Measurements from ENCODE around the gene DNAH9.

Gene DNAH9

DNA sequence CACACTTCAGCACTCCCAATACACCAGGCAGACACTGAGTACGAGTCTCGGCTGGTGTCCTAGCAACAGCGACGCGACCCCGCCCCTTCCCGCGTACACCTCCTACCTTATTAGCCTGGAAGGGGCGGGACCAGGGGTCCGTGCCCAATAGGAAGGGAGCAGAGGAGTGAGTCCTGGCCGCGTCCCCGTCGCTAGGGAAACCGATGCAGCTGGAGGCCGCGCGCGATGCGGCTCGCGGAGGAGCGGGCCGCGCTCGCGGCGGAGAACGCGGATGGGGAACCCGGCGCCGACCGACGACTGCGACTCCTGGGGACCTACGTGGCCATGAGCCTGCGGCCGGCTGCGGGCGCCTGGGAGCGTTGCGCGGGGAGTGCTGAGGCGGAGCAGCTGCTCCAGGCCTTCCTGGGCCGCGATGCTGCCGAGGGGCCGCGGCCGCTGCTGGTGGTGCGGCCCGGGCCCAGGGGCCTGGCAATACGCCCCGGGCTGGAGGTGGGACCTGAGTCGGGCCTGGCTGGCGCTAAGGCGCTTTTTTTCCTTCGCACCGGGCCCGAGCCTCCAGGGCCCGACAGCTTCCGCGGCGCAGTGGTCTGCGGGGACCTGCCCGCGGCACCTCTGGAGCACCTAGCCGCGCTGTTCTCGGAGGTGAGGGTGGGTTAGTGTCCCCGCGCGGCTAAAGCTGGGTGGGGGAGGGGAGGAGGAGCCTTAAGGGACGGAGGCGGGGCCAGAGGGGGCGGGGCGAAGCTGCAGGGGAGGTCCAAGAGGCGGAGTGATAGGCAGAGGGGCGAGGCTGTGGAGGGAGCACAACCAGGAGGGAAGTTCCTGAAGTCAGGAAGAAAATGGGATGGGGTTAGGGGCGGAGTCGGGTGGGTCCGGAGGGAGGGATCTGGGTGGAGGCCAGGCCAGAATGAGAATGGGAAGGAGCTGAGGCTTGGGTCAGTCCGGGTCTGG is at the start of gene DNAH9:
Gene DNAH9 (plus strand): TSS at position 197 of the 948 bp plus-strand sequence. CDS start 29 bp downstream, at position 226.
- DNase-seq (ENCODE audit: low read depth in 2 of 2) = peak in 1 of 2 donors; percentile 8

DNA sequence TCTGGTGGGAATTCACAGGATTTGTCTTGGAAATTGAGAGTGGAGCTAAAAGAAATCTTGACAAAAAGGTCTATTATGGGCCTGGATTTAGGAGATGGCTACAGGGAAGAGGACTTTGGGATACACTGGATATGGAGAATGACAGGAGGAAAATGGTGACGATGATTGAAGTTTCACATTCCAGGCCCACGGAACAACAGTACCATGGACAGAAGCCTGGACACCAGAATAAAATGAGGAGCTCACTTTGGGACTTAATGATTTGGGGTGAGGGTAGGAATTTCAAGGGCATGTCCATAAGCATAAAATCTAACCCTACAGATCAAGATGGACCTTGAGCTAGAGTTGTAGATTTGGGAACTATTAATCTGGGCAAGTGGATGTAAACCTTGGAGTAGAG is 47.8 kb upstream of the DNAH9 start:
- no peak for DNase-seq (ENCODE audit: low read depth in 2 of 2)

DNA sequence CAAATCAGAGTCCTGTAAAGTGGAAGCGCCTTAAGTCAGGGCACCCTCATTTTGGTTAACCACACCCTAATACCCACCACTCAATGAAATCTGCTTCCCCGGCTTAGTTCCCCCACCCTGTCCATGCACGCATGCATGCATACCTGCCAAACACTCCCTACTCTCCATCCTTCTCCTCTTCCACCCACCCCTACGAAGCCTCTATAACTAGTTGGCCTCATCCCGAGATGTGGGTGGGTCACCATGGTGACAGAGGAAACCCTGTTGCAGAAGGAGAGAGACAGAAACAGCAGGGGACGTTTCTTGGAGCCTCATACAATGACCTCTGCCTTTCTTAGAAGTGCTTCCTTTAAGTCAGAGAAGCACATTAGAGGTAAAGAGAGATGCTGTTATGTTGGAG is 46.8 kb upstream of the DNAH9 start:
- DNase-seq (ENCODE audit: low read depth in 2 of 2) = no peak

DNA sequence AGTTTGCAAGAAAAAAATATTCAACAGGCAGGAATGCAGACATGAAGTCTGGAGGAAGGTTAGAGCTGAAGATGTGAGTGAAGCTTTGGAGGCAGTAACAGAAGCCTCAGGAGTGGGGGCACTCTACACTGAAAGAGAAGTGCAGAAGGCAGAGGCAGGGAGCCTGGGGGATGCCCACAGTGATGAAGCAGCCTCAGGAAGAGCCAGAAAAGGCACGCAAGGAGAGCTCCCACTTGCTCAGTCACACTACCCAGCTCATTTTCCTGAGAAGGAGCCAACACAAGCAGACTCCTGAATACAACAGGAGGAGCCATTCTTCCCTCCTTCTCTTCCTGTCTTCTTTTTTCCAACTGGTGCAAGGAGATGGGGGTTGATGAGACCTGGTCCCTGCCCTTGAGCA is 45.1 kb upstream of the DNAH9 start:
- DNase-seq (ENCODE audit: low read depth in 2 of 2) = no peak

- no peak for DNase-seq (ENCODE audit: low read depth in 2 of 2)
These were observed 44.2 kb upstream of the DNAH9 start for GRCh38 chr17:11554042-11554441.

- no peak for DNase-seq (ENCODE audit: low read depth in 2 of 2)
These were observed 43.7 kb upstream of the DNAH9 start for GRCh38 chr17:11554542-11554941.

DNA sequence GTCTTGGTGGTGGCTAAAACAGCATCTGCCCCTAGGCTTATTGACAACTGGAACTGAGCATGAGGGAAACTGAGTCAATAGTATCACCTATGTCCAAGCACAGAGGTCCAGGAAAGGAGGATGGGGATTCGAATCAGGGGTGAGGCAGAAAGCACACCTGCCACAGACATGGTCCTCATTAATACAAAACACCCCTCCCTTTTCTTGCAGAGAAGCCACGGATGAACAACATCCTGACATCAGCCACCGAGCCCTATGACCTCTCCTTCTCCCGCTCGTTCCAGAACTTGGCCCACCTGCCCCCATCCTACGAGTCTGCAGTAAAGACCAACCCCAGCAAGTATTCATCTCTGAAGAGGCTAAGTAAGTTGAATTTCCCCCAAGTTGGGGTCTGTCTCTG is 42.7 kb upstream of the DNAH9 start:
- no peak for DNase-seq (ENCODE audit: low read depth in 2 of 2)

DNA sequence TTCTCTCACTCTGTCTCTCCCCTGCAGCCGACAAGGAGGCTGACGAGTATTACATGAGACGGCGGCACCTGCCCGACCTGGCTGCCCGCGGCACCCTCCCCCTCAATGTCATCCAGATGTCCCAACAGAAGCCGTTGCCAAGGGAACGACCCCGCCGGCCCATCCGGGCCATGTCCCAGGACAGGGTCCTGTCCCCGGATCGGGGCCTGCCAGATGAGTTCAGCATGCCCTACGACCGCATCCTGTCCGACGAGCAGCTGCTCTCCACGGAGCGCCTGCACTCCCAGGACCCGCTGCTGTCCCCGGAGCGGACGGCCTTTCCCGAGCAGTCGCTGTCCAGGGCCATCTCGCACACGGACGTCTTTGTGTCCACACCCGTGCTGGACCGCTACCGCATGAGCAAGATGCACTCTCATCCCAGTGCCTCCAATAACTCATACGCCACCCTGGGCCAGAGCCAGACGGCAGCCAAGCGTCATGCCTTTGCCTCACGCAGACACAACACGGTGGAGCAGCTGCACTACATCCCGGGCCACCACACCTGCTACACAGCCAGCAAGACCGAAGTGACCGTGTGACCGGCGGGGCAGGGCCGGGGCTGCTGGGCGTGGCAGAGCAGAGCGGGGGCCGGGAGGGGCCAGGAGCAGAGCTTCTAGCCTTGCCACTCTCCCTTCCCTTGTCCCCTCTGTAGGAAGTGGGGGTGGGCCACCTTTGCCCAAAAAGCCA is 40.4 kb upstream of the DNAH9 start:
- no peak for DNase-seq (ENCODE audit: low read depth in 2 of 2)

DNA sequence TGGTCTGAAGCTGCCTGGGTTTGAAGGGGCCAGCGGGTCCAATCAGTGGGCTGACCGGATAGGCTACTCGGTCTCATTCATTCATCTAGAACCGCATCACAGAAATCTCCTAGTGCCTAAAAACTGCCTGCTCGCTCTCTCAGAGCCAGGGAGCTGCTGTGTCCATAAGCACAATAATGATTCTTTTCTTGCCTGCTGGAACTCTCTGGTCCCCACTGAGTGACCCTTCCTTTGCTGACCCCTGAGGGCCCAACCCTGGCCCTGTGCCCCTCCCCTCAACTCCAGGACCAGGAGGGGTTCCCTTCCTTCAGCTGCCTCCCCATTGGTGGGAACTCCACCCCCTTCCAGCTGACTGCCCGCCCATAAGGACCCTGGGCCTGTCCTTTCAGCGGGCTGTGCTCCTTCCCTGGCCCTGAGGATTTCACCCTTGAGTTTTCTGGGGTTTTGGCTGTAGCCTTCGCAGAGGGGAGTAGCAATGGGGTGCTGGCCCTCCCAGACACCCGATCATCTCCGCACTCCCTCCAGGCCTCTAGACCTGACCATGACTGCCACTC is 39.5 kb upstream of the DNAH9 start:
- DNase-seq (ENCODE audit: low read depth in 2 of 2) = no peak

DNA sequence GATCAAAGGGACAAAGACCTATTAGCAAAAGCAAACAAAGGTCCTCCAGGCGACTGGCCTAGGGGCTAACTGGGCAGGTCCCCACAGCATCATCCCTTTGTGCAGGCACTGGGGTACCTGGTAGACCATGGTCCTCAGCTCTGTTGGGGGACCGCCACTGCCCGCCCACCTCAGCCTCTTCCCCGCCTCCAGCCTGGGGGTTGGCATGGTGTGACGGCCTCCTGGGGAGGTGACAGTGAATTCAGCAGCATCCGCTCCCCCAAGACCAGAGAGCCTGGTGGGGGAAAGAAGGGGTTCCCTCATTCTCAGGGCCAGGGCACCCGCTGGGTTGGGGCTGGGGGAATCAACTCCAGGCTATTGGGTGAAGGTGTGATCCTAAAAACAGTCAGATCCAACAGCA is 38.7 kb upstream of the DNAH9 start:
- DNase-seq (ENCODE audit: low read depth in 2 of 2) = no peak

GRCh38 chr17:11561281-11561680 is 37.0 kb upstream of the DNAH9 start:
- DNase-seq (ENCODE audit: low read depth in 2 of 2) = no peak

GRCh38 chr17:11561702-11562101 is 36.6 kb upstream of the DNAH9 start:
- DNase-seq (ENCODE audit: low read depth in 2 of 2) = no peak

- DNase-seq (ENCODE audit: low read depth in 2 of 2) = no peak
These were observed 33.5 kb upstream of the DNAH9 start for GRCh38 chr17:11564589-11565380.

DNA sequence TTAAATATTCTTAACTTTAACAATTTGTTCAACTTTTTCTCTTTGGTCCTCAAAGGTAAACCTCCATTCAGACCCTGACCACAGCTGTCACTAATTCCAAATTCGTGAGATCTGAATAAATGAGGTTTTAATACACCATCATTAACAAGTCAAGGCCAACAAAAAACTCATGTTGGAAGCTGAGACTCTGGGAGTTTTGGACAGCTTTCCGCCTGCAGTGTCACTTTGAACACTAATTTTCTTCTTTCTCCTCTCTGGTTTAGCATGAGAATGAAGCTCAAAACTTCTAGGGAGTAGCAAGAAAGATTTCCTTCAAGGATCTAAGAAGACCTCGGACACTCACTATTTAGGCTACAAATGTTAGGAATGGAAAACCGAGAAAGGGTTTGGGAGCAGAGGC is 32.7 kb upstream of the DNAH9 start:
- no peak for DNase-seq (ENCODE audit: low read depth in 2 of 2)

GRCh38 chr17:11578998-11579397 is 19.3 kb upstream of the DNAH9 start:
- DNase-seq (ENCODE audit: low read depth in 2 of 2) = no peak

- no peak for DNase-seq (ENCODE audit: low read depth in 2 of 2)
These were observed 17.6 kb upstream of the DNAH9 start for GRCh38 chr17:11580677-11581076.

GRCh38 chr17:11582217-11582616 is 16.1 kb upstream of the DNAH9 start:
- DNase-seq (ENCODE audit: low read depth in 2 of 2) = no peak

DNA sequence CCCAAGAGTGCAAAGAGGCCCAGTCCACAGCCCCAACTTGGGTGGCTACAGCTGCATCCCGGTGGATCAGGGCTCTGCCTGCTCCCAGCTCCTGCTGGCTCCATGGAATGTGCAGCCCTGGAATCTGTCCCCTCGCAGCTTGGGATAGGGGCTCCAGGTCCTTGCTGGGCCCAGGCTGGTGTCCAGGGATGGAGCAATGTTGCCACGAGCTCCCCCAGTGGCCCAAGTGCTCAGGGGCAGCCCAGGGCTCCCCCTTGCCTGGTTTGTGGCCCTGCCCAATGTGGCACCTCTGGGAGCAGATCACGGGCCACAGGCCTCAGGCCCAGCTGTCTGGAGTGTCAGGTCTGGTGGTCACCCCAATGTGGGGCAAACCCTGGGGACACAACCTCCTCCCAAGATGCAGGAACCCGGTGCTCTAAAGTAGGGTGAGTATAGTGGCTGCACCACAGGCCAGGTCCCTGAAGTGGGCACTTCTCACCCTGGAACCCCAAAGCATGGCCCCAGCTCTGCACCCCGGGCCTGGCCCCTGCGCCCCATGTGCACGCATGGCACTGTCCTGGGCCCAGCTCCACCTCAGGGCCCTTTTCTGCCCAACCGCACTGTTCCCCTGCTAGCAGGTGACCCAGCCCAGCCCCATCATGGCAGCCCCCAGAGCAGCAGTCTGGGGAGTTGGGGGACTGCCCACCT is 14.8 kb upstream of the DNAH9 start:
- DNase-seq (ENCODE audit: low read depth in 2 of 2) = no peak

DNA sequence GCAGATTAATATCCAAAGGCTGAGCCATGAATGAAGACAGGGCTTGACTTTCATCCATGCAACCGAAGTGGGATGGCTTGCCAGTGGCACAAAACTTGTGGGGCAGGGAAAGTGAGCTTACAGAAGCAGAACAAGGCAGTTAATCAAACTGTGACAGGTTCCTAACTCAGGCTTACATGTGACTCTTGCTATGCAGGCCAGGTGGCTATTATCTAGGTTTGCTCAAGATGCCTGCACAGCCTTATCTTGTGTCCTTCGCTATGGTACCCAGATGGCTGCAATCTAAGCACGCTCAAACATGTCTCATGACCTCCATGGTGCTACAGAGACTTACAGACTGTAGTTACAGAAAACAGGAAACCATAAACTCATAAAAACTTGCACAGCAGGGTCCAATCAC is 8.6 kb upstream of the DNAH9 start:
- DNase-seq (ENCODE audit: low read depth in 2 of 2) = no peak

DNA sequence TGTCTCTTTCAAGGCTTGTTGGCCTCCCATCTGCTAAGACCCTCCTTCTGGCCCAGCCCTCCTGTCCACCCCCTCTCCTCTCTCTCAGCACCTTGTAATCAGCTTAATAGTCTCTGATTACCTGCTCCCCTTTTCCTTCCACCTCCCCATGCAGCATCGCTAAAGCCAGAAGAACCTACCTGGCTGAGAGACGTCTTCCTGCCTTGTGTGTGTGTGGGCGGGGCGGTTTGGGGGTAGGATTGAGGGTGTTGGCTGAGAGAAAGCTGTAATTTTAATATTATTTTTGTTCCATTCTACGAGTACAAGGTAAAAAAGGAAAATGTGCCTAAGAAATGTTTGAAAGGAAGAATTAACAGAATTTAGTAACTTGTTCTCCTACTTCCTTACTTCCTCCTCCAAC is 3.4 kb downstream of the DNAH9 start:
- no peak for DNase-seq (ENCODE audit: low read depth in 2 of 2)

GRCh38 chr17:11608396-11608795 is 10.1 kb downstream of the DNAH9 start:
- DNase-seq (ENCODE audit: low read depth in 2 of 2) = no peak
